Fibroblast of skin of left quadriceps (primary cell): ENCODE results near the gene BBS9.
"Not testable (repeated sequence)": the region's sequence is repeated elsewhere in the genome, so short reads cannot be mapped to it uniquely, and the experiment has no call there.

Source experiments
- DNase-seq, 2 experiments: peaks; one replicate each; pipeline ENCODE4 v3.0.0-alpha.2; 2013; ENCODE audit warnings: low read depth in 2 of 2

Gene BBS9

DNA sequence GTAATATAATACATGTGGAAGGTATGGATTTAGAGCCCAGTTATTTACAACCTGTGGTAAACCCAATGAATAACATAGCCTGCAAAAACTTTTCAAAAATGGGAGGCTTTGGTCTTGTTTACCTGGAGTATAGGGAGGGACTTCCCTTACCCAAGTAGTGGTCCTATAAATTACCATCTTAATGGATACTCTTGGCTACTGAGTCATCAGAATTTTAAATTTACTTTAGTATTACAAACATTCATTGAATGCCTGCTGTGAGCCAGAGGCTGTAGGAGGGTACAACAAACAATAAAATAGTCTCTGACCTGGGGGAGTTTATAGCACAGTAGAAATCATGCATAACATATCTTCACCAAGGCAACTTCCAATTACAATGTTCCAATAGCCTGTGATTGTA is 365.1 kb downstream of the BBS9 start:
- no peak for DNase-seq

DNA sequence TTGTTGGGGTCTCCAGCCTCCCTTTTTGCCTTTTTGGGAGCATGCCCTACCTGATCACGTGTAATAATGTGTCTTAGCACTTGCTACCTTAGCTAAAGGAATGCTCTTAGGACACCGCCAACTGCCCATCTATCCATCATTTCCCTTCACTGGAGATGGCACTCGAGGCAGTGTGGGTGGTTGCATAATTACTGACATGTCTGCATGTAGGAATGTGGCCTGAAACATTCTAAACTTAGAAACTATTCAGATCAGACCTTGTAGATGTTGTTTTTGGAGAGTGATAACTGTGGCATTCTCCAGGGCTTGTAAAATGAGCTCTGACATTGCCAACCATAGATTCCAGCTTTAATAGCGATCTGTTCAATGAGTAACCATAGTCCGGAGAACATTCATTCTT is 365.8 kb downstream of the BBS9 start:
- no peak for DNase-seq

DNA sequence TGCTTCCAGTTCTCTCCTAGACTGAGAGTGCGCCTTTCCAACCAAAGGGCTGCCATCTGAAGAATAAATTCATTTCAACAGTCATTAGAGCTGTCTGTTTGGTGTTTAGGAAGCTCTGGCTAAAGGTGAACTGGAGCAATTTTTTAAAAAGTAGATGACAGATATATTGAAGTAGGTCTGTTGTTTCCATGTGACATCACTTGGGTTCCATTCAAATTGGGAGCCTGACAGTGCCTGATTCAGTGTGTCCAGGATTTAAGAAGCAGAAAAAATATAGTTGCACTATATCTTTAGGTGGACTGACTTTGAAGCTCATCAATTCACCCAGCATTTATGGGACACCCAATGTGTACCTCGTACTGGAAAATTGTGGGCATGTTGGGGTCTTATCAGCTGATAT is 367.7 kb downstream of the BBS9 start:
- DNase-seq, result no peak

DNA sequence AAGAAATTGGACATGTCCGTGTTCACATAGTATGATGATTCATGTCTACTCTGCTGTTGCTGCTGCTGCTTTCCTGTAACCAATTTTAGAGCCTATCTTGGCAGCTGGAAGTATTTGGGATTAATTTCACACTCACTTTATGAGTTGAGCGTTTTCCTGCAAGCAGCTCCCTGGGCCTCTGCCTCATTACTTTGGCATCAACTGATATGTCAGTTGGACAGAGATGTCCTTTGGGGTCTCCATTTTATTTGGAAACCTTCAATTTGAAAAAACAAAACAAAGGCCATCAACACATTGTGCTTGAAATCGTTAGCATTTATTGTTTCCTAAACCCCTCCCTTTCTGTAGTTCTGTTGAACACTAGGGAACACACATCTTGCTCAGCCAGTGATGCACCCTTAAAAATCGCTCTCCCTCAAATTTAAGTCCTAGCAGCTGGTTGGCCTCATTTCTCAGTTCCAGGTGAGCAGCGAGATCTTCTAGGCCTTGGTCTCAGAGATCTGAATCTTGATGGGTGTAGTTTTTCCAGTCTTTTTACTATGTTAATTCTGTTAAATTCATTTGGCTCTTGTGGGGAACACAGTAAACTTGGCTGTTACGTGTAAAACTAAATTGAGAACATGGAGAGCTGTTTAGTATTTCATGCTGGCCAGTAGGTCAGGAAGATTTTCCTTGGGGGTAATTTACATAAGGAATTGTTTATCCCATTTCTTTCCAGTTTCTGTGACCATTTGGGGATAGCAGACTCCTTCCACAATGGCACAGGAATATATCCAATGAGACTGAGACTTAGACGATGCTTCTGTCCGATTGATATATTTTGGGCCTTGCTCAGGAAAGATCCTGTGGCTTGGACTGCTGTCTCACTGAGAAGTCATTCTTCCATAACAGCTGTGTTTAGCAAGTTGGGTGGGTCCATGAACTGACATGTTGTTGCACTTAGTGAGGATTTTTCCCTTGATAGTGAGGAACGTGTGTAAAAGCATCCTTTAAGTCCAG is 371.6 kb downstream of the BBS9 start:
- peak; percentile 44 to 45 for DNase-seq

DNA sequence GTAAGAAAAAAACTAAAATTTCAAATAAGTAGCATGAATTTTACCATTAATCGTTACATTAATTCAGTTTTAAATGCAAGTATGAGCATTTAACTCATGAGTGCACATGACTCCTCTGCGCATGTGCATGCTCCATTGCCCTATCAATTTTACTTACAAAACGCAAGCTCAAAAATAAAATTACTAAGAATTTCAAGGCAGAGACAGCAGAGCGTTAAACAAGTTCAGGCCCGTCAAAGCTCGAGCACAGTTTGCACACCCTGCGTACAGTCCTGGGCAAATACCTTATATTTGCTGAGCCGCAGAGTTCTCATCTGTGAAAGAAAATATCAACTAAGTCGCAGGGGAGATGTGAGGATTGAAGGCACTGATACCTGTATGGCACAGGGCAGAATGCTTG is 373.6 kb downstream of the BBS9 start:
- no peak for DNase-seq

DNA sequence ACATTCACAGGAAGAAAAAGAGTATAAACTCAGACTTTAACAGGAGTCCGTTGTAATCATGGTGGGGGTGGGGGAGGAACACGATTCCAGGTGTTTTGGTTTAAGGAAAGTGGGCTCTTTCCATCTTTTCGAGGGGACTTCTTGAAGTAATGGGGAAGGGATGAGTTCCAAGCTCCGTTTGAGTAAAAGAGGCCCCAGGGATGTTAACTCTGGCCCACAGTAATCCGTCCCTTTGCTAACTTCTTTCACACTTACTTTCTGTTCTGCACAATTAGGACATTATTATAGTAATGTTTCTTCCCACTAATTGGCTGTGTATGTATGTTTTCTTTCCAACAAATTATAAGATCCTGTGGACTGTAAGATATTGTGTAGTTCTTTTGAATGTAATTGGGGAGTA is 374.4 kb downstream of the BBS9 start:
- DNase-seq, result no peak

DNA sequence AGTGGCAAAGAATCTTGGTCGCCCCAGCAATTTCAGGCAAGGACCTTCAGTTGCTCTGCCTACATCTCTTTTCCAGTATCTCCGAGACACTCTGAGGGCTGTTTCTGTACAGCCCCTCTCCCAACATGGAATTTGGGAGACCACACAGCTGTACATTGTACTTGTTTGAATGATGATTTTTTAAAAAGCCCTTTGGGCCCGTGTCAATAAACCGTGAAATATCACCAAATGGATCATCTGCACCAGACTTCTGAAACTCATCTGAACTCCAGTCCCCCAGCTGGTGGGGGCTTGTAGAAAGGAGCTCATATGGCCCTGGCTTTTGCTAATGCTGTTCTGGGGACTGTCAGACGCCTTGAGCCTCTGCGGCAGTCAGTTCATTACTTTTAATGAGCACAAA is 374.9 kb downstream of the BBS9 start:
- DNase-seq, result no peak

DNA sequence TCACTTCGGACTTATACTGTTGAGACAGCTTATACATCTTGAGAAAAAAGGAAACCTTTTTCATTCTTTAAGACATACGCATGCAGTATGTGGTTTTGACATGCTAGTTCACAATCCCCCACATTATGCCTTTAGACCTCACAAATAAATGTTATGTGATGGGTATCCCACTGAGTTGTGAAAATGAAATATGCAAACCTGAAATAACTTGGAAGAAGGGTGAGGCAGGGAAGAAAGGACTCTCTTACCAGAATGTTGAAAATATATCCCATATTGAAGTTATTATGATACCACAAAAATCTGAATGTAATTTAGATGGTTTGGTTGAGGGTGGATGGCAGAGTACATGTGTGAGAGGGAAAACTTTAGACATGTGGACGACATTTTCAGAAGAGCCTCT is 379.8 kb downstream of the BBS9 start:
- peak; percentile 89 to 91 for DNase-seq

DNA sequence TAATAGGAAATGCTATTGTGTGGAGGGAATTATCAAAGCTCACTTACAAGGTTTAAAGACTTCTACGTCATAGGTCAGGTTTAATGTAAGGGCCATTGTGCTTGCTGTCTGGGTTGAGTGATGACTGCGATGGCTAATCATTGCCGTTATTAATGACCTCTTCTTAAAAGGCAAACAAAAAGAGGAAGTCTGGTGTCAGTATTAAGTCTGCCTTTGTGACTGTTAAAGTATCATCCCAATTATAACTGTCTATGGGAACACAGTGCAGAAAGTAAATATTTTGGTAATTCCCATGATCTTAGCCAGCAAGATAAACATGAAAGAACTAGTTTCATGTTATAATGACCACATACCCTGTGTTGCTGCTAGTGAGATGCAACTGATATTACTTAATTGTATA is 382.4 kb downstream of the BBS9 start:
- DNase-seq, result no peak

DNA sequence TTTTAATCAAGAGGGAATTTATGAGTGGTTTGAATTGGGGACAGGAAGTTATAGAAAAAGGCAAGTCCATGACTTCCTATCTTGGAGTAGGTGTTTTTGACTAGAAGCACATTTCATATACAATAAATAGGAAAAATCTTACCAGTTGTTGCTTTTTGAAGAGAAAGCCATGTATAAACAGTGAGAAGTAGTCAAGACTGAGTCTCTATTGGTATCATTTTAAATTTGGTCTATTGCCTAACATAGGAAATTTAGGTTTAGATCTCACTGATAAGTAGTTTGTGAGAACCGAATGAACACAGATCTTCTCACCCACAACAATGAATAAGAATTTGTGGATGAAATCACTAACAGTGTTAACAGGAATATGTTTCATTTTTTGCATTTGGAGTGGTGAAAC is 387.2 kb downstream of the BBS9 start:
- no peak for DNase-seq

DNA sequence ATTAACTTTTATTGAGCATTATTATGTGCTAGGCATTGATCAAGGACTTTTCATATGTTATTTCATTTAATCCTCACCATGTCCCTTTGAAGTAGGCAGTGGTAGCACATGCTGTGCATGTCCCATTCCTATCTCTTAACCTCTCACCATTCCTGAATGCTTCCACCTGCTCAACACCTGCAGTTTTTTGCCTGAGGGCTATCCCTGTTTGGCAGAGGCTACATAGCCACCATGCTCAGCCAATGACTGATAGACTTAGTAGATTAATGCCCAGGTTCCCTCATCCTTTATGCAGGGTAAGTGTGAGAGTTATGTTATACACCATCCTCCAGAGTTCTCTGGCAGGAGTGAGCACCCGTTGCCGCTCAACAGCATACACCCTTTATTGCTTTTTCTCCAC is 387.8 kb downstream of the BBS9 start:
- no peak for DNase-seq

DNA sequence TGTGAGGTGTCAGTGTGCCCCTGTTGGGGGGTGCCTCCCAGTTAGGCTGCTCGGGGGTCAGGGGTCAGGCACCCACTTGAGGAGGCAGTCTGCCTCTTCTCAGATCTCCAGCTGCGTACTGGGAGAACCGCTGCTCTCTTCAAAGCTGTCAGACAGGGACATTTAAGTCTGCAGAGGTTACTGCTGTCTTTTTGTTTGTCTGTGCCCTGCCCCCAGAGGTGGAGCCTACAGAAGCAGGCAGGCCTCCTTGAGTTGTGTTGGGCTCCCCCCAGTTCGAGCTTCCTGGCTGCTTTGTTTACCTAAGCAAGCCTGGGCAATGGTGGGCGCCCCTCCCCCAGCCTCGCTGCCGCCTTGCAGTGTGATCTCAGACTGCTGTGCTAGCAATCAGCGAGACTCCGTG is 397.6 kb downstream of the BBS9 start:
- not testable (repeated sequence) for DNase-seq

DNA sequence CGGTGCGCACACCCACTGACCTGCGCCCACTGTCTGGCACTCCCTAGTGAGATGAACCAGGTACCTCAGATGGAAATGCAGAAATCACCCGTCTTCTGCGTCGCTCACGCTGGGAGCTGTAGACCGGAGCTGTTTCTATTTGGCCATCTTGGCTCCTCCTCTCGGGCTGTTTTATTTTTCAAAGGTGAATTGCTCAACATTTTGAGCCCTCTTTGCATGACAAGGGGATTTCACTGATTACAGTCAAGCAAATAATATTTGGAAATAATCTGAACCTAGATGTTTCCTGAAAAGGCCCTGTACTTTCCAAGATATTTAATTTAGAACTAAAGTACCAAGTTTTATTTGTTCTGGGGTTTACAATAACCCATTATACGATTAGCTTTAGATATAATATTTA is 398.2 kb downstream of the BBS9 start:
- DNase-seq, result not testable (repeated sequence)

DNA sequence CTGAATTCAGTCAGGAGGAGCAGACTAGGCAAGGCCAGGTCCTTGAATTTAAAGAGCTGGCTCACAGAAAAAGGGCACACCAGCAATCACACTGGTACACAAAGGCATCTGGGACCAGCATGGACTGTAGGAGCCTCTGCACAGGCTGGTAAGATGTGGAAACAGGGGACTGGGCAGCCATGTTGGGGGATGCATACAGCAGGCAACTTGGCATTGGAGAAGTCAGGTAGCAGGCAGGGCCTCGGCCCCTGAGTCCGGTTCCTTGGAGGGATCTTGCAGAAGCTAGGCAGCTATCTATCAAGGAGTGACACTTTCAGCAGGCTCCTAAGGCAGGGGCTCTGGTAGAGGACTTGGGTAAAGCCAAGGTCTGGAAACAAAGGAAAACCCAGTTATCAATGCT is 399.7 kb downstream of the BBS9 start:
- DNase-seq, result no peak

DNA sequence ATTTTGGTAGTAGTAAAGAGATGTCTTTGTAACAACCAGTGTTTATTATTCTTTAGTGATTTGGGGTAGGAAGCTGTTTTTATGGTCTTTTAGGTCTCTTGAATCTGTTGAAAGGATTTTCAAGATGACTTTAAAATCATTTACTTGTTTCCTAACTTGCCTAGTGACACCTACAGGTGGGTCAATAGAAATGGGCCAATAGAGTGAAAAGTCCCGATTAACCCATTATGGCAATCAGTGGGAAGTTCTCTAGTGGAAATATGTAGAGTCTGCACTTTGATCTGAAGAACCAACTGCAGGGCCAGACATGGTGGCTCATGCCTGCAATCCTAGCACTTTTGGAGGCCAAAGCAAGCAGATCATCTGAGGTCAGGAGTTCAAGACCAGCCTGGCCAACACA is 401.3 kb downstream of the BBS9 start:
- DNase-seq, result no peak

DNA sequence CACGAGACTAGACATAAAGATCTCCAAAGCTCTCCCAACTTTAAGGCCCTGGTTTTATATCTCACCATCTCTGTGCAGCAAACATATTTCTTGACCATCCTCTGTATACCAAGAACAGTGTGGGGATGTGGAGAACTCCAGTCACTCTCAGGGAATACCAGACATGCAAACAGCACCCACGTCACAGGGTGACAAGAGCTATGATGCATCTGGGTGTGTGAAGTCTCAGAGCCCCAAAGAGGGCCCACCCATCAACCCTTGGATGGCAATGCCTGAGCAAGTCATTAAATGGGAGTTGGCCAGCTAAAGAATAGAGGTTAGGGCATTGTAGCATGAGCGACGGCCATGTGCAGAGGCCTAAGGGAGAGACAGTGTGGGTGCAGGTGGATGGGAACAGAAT is 402.5 kb downstream of the BBS9 start:
- no peak for DNase-seq

DNA sequence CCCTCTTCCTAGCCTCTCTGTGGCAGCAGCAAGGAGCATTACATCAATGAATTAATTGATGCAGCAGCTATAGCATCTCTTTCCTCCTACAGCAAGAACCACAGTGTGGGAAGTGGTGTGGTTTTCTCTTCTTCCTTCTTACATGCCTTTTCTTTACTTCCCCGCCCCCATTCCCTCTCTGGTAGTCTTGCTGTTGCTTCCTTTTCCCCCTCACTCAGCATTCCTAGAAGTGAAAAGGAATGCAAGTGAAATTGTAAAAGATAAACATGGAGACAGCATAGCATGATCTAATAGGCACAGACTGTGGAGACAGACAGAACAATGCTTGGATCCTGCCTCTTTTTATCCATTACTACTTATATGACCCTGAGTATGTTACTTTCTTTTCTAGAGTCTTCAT is 405.5 kb downstream of the BBS9 start:
- peak; percentile 69 to 71 for DNase-seq

DNA sequence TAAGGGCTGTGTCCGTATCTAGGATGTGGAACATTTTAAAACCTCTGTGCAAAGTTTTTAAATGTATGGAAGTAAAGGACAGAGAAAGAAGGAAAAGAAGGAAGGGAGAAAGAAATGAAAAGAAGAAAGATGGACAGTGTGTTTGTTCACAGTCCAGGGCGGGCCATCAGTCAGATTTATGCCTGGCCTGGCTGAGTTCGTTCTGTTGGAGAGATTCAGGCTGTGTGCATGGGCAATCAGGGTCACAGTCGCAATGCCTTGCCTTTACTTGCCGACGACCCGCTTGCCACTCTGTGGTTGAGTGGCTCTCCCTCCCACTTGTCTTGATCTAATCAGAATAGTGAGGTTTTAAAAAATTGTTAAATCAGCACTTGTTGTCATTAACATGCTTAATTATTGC is 406.6 kb downstream of the BBS9 start:
- no peak for DNase-seq

DNA sequence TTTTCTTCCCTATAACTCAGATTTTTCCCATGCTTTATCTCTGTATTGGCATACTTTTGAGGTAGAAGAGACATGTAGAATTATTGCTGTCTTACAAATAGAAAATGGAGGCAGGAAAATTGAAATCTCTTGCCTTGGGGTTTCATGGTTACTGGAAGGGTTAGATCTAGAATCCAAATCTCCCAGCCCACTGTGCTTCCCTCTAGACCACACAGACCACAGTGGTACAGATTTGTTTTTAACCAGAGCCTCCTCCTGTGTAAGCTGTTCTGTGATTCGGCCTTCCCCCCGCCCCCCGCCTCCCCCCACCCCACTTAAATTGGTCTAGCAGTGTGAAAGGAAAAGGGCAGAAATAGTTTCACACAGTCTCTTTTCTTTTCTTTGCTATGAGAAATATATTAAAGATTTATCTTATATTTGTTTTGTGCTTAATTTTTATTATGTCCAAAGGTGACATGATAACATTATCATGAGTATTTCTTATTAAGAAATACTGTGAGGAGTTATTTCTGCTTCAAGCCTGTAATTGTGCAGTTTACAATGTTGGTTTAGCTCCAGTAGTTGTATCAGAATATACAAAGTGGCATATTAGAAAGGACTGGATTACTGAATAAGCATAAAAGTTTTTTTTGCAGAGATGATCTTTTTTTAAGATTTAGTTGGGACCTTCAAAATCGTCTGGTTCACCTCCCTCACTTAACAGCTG is 407.2 kb downstream of the BBS9 start:
- DNase-seq, result no peak

DNA sequence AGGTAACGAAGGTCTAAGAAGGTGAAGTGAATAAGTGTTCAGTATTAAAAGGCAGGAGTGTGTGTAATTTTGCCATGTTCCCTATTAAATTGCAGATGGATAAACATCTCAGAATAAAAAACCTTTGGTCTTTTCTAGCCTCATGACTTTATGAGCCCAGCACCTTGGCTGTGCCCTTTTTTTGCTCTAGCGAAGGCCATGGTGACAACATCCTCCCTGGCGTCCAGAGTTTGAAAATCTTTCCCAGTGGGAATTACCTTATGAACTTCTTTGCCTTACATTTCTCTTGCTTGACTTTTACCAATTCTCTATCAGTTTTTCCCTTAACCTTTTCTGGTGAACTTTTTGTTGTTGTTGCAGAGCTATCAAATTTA is 407.7 kb downstream of the BBS9 start:
- no peak for DNase-seq

DNA sequence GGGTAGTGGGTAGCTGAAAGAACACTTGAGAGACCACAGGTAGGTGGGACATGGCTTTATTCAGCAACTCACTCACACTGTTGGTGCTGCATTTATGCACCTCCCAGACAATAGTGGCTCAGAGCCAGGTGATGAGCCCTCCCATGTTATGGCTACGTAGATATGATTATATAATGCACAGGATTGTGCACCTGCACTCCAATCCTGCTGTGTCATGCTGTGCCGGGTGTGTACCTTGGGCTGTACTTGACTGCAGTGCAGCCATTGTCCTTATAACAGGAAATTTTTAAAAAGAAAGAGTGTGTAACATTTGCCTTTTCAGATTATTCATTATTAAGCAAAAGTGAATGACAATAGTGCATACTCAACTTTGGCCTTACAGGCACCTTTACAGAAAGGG is 409.8 kb downstream of the BBS9 start:
- DNase-seq, result no peak

DNA sequence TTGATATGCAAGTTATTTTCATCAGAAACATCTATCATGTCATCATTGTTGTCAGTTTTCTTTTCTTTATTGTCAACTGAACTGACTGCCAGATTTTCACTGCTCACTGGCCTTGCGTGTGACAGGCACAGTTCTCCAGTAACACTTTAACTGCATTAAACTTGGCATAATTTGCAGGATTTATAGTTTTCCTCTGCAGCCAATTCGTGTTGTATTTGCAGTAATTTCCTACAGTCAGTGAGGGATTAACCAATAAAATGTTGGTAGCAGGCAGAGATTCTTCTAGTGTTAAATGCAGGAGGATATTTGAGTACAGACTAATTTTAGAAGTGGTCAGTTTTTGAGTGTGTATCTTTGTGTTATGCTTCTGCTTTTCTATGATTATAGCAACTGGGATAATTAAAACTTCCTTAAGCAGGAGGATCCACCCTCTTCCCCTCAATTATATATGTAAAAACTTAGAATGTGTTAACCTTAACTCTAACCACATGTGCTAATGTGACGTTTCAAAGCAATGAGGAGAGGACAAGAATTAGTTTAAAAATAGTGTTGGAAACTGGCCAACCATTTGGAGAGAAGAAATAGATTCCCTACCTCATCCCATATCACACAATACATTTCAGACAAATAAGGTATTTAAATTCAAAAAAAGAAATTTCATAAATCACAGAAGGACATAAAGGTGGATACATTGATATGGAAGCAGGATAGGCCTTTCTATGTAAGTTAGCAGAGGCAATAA is 410.5 kb downstream of the BBS9 start:
- peak; percentile 36 to 38 for DNase-seq
